Endothelial cell (in vitro differentiated cells): ENCODE data around the gene GSE1. TPM values are rescaled to one million over a fixed set of nuclear protein-coding genes. Genes with fewer than 3 reads are reported as not detected.

Source experiments
- DNase-seq: peaks from one replicate; pipeline ENCODE4 v3.0.0; 2021; ENCODE audit warnings: low spot score
- H3K27ac Mint-ChIP-seq: one replicate; pipeline ENCODE4 v1.8.0; 2021; ENCODE audit warnings: mixed read lengths, inconsistent platforms; ENCODE audit not compliant: unreplicated experiment
- H3K27me3 Mint-ChIP-seq: one replicate; pipeline ENCODE4 v1.8.0; 2021; ENCODE audit warnings: mild to moderate bottlenecking, moderate library complexity, mixed read lengths, inconsistent platforms; ENCODE audit not compliant: unreplicated experiment
- H3K36me3 Mint-ChIP-seq: one replicate; pipeline ENCODE4 v1.8.0; 2021; ENCODE audit warnings: mild to moderate bottlenecking, low read depth, mixed read lengths, inconsistent platforms; ENCODE audit not compliant: unreplicated experiment
- H3K4me1 Mint-ChIP-seq: one replicate; pipeline ENCODE4 v1.8.0; 2021; ENCODE audit warnings: mild to moderate bottlenecking, mixed read lengths, inconsistent platforms; ENCODE audit not compliant: unreplicated experiment
- H3K4me3 Mint-ChIP-seq: one replicate; pipeline ENCODE4 v1.8.0; 2021; ENCODE audit warnings: mild to moderate bottlenecking, mixed read lengths, inconsistent platforms; ENCODE audit not compliant: unreplicated experiment
- H3K9me3 Mint-ChIP-seq: one replicate; pipeline ENCODE4 v1.8.0; 2021; ENCODE audit warnings: mixed read lengths, inconsistent platforms; ENCODE audit not compliant: unreplicated experiment
- total RNA-seq: library from RNA; stranded (reverse); fragmentation: NEBNext Ultra II Directional; extraction: Animal tissue kit (Norgen Biotek cat#: 25700); gene quantifications from one replicate; pipeline ENCODE4 v1.2.1, GENCODE V29; 2021; ENCODE audit not compliant: unreplicated experiment
- TF ChIP-seq, protein P1 (sequence below): fragments of 200-600 bp; sonication (generic); IDR thresholded peaks from one replicate; pipeline ENCODE4 v1.5.0; 2021; ENCODE audit warnings: antibody characterized with exemption; ENCODE audit not compliant: unreplicated experiment

The GSE1 gene
- total RNA-seq, 1 donor from 2014 or later: 23.9 TPM

DNA sequence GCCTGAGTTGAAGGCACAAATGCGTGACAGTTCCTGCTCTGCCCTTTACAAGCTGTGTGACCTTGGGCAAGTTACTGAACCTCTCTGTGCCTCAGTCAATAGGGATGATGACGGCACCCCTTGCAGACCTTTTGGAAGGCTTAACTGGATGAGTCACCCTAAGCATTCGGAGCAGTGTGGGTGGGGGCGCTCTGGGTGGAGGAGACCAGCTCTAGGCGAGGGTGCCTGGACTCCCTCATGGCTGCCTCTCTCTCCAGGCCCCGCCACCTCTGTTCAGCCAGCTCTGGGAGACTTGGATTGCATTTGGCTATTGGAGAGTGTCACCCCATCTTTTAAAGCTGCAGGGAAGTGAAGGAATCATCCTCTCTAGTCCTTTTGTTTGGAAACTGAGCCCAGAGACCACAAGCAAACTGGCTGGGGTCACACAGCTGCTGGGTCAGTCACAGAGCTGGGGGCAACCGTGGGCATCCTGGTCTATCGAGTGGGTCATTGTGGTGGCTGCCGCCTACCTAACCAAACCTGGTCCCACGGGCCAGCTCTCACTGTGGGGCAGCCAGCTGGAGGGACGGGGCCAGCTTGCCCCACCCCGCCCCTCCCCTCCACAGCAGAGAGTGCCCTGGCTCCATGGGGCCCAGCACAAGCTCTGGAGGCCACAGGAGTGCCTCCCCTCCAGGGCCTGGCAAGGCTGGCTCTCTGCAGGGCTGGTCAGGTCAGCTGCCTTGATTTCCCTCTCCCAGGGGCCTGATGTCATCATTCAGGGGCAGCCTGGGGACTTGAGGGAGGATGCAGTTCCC, 20.2 kb upstream of the GSE1 start:
- H3K4me3 Mint-ChIP-seq: no peak overlapping the region
- TF ChIP-seq, protein P1, sequence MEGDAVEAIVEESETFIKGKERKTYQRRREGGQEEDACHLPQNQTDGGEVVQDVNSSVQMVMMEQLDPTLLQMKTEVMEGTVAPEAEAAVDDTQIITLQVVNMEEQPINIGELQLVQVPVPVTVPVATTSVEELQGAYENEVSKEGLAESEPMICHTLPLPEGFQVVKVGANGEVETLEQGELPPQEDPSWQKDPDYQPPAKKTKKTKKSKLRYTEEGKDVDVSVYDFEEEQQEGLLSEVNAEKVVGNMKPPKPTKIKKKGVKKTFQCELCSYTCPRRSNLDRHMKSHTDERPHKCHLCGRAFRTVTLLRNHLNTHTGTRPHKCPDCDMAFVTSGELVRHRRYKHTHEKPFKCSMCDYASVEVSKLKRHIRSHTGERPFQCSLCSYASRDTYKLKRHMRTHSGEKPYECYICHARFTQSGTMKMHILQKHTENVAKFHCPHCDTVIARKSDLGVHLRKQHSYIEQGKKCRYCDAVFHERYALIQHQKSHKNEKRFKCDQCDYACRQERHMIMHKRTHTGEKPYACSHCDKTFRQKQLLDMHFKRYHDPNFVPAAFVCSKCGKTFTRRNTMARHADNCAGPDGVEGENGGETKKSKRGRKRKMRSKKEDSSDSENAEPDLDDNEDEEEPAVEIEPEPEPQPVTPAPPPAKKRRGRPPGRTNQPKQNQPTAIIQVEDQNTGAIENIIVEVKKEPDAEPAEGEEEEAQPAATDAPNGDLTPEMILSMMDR: no peak
- no peaks in the 10 kb centered on the region for H3K9me3 Mint-ChIP-seq
- peaks cover 9% of the 10 kb centered on the region for H3K27me3 Mint-ChIP-seq
- H3K27ac Mint-ChIP-seq: no peak overlapping the region
- peaks cover 15% of the 10 kb centered on the region for H3K4me1 Mint-ChIP-seq
- no peak for DNase-seq
- H3K36me3 Mint-ChIP-seq: no peaks in the 10 kb centered on the region

DNA sequence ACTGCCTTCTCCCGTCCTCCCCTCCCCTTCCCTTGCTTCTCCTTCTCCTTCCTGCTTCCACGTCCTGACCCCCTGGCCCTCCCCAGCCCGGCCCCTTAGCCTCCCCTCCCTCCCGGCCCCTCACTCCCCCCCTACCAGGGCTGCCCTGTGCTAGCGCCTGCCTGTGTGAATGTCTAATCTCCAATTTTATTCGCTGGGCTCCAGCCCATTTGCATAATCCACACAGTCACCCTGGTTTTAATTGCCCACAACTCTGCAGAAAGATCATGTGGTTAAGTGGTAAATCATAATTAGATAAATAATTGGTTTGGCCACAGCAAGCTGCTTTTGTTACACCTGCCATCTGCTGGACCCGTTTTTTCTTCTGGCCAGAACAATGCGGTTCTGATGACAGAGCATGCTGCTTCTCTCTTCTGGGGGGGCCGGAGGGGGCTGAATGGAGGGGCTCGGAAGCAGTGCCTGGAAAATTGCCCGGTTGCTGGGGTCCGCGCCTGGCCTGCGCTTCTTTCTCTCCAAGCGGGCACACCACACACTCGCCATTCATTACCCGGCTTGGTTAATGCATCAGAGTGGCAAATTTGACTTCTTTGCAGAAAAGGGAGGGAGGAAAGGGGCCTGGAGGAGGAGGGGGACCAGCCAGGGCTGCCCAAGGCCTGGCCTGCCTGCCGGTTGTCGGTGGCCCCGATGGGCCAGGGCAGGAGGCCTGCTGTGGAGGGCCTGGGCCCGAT, 19.5 kb upstream of the GSE1 start:
- Mint-ChIP-seq H3K27me3 (peaks cover 9% of the 10 kb centered on the region), H3K4me3 (no peak overlapping the region), H3K9me3 (no peaks in the 10 kb centered on the region), H3K27ac (no peak overlapping the region), H3K4me1 (peaks cover 15% of the 10 kb centered on the region), H3K36me3 (no peaks in the 10 kb centered on the region)
- TF ChIP-seq, protein P1: no peak
- no peak for DNase-seq

DNA sequence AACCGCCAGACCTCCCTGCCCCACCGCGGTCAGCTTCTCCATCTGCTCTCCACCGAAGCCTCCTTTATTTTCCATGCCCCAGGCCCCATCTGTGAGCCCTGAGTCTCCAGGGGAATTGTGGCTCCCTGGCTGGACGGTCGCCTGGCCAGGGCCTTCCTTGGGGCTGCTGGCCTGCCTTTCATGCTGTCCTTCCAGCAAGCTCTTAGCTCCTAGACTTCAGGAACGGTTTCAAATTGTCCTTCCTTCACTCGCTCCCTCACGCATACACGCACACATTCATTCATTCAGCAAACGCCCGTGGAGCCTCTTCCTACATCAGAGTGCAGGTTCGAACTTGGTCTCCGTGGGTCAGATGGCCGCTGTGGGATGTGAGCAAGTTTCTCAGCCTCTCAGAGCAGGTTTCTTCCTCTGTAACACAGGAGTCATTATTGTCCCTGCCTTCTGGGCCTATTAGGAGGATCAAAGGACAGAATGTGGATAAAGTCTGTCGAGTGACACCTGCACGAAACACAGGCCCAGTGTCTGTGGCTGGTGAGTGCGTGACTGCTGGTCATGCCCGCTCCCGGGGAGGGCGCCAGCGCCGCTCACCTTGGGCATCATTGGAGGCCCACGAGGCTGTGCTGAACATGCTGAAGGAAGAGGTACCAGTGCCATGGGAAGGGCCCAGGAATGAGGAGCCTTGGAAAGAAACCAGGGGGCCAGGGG, 18.7 kb upstream of the GSE1 start:
- H3K4me1 Mint-ChIP-seq: peaks cover 19% of the 10 kb centered on the region
- peaks cover 13% of the 10 kb centered on the region for H3K27me3 Mint-ChIP-seq
- H3K36me3 Mint-ChIP-seq: peaks cover 4% of the 10 kb centered on the region
- H3K27ac Mint-ChIP-seq: no peak overlapping the region
- H3K4me3 Mint-ChIP-seq: no peak overlapping the region
- H3K9me3 Mint-ChIP-seq: no peaks in the 10 kb centered on the region
- TF ChIP-seq, protein P1: no peak
- DNase-seq: no peak

DNA sequence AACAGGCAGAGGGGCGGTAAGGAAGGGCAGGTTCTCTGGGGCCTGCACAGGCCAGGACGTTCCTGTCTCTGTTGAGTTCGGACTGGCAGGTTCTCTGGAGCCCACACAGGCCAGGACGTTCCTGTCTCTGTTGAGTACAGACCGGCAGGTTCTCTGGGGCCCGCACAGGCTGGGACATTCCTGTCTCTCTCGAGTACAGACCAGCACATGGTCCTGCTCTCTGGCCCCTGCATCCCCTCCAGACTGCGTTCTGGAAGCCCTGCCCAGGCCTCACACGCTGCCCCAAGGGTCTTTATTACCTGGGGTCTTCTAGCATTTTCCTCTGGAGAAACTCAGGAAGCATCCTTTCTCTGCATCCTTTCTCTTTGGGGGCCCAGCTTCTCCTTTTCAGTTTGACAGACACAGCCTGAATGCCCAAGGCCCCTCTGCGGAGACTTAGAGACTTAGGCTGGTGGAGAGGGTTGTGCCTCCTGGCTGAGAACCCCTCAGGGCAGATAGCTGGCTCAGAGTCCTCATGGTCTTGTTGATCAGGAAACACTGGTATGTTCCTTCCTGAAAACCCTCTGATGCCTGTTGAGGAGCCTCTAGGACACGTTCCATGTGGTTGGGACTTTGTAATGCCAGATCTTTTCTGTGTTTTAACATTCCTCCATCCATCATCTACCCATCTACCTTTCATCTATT, 18.0 kb upstream of the GSE1 start:
- Mint-ChIP-seq H3K27ac (no peak overlapping the region), H3K36me3 (peaks cover 4% of the 10 kb centered on the region), H3K9me3 (no peaks in the 10 kb centered on the region), H3K4me1 (peaks cover 19% of the 10 kb centered on the region), H3K27me3 (peaks cover 13% of the 10 kb centered on the region), H3K4me3 (no peak overlapping the region)
- no peak for DNase-seq
- TF ChIP-seq, protein P1: no peak
